GM21515 (cell line): Measurements from ENCODE around the gene SMIM41.
A peak's percentile ranks its signal among the peaks of the same experiment; 100 is the strongest.

Source experiments
- ATAC-seq: cut with Tn5 transposase; IDR thresholded peaks from one replicate; pipeline ENCODE4 v1.9.1; 2021; ENCODE audit not compliant: unreplicated experiment

The SMIM41 gene

DNA sequence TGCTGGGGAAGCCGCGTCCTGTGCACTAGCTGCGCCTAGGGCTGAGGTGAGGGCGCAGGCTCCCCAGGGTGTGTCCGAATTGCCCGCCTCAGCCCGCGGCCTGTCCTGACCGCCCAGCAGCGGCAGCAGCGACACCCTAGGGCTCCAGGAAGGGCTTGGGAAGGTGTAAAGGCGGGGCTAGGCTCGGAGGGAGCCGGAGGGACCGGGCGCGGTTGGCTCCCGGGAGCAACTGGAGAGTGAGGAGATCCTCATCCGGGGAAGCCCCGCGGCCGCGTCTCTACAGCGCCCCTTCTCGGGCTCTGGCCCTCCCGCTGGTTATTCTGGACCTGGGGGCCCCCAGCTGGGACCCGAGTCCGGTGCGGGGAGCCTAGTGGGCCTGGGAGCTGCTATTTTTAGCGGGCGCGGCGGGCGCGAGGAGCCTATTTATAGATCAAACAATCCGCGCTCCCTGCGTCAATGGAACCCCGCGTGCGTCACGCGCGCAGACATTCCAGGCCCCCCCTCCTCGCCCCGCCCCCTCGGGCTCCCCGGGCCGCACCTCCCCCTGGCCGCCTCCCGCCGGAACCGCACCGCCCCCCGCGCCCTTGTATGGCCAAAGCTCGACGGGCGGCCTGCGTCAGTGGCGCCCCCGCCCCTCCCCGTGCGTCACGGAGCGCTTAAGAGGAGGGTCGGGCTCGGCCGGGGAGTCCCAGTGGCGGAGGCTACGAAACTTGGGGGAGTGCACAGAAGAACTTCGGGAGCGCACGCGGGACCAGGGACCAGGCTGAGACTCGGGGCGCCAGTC is 28.6 kb upstream of the SMIM41 start, which contains the start of gene NR4A1:
Gene NR4A1, plus strand, starts transcription at position 685 of the 784 bp plus-strand sequence. CDS start 2,887 bp downstream, outside the sequence.
- ATAC-seq, result peak; percentile 83

DNA sequence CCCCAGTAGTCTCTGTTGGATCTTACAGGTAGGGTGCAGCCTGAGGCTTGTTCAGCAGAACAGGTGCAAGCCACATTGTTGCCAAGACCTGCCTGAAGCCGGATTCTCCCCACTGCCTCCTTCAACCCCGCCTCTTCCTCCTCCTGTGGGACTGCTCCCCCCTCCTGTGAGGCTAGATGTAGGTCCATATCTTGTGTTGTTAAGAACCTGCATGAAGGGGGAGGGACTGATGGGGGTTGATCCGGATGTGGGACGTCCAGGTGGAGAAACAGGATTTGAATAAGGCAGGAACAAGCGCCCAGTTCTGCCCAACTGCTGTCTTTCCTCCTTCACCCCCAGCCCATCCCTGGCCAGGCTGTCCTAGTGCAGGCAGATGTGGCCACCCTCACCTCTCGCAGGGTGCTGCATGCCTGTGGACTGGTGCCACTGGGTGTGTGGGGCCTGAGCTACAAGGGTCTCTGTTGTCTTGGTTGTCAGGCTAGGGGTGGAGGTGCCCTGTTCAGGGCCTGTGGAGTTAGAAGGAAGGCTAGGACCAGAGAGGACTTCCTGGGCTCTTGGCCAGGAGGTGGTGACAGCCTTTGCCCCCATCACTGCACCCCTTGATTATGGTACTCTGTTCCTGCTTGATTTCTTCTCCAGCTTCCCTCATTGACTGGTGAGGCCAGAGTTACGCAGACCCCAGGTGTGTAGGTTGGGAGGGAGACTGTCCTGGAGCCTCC is 26.9 kb upstream of the SMIM41 start:
- no peak for ATAC-seq

DNA sequence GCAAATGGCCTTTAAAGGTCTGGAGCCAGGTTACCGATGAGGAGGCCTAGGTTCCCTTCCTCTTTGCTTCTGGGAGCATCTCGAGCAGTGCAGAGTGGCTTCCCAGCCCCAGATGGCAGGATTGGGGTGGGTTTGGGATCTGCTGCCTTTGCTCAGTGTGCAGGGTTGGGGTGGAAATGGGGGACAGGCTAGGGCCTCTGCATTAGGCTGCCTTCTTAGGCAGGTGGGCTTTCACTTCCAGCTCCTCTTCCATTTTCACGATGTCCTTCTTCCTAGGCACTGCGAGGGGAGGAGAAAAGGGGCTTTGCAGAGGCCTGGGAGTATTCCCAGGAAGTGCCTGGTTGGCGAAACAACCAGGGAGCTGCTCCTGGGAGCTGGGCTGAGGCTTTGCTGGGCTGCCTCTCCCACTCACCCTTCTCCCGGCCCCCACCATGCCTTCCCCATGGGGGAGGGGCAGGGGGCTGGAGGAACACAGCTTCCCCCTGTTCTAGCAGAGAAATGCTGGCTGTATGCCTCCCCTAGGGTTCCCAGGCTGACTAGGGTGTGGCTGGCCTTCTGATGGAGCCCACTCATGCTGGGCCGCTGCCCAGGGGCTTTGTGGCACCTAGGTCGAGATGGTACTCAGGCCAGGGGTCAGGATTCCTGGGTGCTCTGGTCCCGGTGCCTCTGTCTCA is 25.8 kb upstream of the SMIM41 start:
- no peak for ATAC-seq

DNA sequence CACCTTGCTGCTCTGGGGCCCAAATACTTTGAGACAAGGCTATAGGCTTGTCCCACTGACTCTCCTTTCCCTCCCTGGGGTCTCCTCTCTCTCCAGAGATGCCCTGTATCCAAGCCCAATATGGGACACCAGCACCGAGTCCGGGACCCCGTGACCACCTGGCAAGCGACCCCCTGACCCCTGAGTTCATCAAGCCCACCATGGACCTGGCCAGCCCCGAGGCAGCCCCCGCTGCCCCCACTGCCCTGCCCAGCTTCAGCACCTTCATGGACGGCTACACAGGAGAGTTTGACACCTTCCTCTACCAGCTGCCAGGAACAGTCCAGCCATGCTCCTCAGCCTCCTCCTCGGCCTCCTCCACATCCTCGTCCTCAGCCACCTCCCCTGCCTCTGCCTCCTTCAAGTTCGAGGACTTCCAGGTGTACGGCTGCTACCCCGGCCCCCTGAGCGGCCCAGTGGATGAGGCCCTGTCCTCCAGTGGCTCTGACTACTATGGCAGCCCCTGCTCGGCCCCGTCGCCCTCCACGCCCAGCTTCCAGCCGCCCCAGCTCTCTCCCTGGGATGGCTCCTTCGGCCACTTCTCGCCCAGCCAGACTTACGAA is 25.2 kb upstream of the SMIM41 start:
- no peak for ATAC-seq

DNA sequence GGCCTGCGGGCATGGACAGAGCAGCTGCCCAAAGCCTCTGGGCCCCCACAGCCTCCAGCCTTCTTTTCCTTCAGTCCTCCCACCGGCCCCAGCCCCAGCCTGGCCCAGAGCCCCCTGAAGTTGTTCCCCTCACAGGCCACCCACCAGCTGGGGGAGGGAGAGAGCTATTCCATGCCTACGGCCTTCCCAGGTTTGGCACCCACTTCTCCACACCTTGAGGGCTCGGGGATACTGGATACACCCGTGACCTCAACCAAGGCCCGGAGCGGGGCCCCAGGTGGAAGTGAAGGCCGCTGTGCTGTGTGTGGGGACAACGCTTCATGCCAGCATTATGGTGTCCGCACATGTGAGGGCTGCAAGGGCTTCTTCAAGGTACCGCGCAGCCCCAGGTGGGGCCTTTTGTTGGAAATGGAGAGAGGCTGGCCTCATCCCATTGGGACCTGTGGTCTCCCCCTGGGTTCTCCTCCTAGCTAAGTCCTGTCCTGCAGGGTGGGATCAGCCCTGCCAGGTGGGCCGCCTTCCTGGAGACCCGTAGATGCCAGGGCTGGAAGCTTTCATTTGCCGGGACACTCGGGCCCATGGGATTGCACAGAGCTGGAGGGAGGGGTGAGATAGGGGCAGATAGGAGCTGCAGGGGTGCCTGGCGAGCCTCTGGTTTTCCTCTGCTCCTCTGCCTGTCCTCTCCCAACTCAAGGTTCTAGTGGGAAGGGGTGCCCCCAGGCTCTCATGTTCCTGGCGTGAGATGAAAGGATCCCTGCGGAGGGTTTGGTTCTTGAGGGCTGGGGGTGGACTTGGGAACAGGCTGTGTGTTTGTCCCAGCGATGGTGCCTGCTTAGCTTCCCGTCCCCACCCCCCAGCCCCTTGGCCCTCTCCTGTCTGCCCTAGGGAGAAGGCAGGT is 24.4 kb upstream of the SMIM41 start:
- ATAC-seq, result no peak

DNA sequence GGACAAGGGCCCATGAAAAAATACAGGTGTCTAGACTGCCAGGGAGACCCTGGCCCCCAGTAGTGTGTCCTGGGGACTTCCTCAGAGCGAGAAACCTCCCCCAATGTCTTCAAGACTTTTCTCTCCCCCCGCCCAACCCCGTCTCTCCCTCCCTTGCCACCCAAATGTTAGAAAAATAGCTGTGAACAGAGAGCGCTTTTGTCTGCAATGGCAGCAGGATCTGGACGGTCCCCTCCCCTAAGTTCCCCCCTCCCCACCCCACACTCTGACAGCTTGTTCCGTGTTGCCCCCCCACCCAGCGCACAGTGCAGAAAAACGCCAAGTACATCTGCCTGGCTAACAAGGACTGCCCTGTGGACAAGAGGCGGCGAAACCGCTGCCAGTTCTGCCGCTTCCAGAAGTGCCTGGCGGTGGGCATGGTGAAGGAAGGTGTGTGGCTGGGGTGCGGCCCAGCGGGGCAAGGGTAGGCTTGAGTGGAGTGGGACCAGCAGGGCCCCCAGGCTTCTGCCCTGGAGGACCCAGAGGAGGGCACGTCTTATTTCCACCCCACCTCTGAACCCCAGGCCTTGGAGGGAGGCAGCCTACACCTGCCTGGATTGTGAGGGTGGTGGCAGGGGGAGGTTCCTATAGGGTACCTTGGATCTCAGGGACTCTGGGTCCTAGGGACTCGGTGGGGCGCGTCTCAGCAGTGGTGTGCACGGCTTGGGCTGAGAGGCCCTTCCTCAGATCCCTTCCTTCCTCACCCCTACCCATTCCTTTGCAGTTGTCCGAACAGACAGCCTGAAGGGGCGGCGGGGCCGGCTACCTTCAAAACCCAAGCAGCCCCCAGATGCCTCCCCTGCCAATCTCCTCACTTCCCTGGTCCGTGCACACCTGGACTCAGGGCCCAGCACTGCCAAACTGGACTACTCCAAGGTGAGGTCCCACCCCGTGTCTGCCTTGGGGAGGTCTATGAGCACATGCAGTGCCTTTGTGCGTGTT is 23.5 kb upstream of the SMIM41 start:
- ATAC-seq, result no peak

DNA sequence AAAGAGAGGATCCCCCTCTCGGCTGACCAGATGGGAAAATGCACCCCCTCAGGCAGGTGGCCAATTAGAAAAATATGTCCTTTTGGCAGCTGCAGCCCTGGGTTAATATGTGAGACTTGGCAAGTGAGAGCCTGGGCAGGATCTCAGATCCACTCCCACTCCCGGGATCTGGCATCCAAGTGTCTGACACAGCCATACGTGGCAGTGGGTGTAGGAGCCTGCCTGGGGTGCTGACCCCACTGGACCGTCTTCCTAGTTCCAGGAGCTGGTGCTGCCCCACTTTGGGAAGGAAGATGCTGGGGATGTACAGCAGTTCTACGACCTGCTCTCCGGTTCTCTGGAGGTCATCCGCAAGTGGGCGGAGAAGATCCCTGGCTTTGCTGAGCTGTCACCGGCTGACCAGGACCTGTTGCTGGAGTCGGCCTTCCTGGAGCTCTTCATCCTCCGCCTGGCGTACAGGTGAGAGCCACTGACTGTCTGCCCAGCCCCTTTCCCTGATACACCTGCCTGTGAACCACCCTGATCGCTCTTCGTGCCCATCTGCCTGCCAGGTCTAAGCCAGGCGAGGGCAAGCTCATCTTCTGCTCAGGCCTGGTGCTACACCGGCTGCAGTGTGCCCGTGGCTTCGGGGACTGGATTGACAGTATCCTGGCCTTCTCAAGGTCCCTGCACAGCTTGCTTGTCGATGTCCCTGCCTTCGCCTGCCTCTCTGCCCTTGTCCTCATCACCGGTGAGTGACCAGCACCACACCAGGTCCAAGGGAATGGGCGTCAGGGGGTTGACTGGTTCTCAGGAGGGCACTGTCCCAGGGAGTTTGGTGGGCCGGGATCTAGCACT is 22.5 kb upstream of the SMIM41 start:
- ATAC-seq, result no peak

DNA sequence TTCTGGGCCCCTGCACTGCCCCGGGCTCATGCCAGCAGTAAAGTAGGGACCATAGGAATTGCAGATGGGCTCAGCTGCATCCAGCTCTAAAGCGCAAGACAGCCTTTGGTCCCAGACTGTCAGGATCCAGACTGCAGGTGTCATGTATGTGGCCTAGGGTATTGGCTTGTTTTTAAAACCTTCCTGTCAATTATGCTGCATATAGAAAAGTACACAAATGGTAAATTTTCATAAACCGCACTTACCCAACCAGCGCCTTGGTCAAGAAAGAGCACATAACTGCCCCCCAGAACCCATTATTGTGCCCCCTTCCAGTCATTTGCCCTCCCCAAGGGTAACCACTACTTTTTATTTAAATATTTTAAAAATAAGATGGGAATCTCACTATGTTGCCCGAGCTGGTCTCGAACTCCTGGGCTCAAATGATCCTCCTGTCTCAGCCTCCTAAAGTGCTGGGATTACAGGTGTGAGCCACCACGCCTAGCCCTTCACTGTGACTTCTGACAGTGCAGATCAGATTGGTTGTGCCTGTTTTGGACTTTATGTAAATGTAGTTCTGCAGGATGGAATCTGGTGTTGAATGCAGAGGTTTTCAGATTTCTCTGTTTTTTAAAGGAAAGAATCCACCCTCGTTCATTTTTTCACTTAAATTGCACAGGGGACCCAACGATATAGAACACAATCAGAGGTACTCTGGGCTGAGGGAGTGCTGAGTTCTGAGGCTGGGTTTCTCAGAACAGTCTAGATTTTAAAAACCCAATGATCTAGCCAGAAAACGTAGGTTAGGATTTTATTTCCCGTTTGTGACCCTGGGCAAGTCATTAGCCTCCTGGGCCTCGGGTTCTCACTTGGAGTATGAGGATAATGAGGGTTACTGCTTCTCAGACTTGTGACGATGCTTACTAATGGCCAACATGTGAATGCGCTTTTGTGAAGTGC is 21.6 kb upstream of the SMIM41 start:
- ATAC-seq, result no peak

DNA sequence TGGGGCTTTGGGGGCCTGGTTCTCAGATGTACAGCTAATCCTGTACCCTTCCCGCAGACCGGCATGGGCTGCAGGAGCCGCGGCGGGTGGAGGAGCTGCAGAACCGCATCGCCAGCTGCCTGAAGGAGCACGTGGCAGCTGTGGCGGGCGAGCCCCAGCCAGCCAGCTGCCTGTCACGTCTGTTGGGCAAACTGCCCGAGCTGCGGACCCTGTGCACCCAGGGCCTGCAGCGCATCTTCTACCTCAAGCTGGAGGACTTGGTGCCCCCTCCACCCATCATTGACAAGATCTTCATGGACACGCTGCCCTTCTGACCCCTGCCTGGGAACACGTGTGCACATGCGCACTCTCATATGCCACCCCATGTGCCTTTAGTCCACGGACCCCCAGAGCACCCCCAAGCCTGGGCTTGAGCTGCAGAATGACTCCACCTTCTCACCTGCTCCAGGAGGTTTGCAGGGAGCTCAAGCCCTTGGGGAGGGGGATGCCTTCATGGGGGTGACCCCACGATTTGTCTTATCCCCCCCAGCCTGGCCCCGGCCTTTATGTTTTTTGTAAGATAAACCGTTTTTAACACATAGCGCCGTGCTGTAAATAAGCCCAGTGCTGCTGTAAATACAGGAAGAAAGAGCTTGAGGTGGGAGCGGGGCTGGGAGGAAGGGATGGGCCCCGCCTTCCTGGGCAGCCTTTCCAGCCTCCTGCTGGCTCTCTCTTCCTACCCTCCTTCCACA is 20.7 kb upstream of the SMIM41 start:
- ATAC-seq, result no peak

DNA sequence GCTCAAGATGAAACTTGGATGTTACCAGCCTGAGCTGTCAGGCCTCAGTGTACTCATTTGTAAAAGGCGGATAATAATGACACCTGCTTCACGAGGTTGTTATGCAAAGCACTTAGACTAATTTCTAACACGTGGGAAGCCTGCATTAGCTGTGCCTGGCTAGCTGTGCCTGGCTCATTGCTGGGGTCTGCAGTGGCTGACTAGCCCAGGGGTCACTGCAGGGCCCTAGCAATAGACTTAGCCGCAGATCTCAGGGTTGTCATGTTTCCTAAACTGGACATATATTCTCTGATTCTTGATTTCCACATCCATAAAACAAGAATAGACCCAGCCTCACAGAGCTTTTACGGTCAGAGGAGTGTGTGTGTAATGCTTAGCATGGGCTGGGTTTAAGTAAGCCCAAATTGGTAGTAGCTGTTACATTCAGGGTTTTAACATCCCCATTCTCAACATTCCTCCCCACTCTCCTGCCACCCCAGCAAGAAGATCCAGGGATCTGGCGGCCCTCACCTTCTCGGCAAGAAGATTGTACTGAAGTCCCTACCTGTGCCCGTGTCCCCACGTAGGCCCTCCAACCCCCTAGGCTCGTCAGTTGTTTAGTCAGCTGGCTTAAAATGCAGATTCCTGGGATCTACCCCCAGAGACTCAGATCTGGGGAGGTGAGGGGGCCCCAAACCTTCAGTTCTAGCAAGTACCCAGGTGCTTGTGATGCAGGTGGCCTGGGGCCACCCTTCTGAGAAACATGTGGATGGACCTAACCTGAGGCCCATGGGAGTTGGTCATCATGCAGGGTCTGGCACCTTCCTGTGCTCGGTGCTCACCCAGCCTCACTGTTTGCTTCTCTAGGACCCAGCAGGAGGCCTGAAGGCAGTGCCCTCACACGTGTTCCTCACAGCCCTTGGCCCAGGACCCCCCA is 19.7 kb upstream of the SMIM41 start:
- ATAC-seq, result no peak

DNA sequence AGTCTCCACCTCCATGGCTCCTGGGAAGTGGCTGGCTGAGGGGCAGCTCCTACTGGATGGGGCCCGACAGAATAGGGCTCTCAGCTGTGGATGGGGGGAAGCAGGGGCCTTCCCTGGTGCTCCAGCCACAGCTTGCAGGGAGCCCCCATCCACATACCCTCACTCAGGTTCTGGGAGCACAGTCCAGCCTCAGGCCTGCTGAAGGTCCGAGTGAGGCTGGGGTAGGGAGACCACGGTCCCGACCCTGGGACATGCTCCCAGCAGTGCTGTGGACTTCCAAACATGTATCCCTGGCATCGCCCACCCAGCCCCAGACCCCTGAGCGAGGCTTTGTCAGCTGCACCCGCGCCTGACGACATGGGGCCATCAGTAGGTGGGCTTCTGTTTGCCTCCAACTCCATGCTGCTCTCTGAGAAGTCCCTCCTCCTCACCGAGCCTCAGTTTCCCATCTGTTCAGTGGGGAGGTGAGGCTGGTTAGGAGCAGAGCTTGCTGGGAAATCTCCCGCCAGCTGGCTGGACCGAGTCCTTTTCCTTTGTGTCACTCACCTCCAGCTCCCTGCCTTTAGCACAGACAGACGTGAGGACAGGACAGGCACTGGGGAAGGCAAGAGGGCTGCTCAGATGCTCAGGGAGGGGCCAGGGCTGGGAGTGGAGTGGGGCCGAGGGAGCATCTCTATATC is 18.9 kb upstream of the SMIM41 start:
- no peak for ATAC-seq

DNA sequence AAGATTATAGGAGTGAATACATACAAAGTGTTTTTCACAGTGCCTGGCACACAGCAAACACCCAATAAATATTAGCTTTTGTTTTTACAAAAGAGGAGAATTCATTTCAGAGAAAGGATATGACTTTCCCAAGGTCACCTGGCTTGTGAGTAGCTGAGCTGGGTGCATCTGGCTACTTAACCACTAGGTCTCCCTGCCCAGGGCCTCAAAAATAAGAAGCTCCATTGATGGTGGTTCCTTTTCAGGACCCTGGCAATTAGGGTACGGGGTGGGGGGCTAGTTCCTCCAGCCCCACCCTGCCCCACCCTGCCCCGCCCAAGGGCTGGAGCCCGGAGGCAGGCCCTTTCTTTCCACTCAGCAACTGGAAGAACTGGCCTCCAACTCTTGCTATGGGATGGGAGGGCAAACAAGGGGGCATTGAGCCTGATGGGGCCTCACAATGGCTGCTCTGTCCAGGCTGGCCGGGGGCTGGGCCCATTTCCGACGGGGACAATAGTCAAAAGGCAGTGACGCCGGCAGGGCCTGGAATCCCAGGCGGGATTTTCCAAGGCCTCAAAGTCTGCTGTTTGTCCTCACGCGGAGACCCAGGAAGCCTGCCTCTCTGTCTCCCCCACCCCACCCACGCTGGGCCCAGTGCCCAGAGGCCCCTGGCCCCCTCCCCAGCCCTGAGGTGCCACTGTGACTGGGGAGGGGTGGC is 17.9 kb upstream of the SMIM41 start:
- ATAC-seq, result no peak

DNA sequence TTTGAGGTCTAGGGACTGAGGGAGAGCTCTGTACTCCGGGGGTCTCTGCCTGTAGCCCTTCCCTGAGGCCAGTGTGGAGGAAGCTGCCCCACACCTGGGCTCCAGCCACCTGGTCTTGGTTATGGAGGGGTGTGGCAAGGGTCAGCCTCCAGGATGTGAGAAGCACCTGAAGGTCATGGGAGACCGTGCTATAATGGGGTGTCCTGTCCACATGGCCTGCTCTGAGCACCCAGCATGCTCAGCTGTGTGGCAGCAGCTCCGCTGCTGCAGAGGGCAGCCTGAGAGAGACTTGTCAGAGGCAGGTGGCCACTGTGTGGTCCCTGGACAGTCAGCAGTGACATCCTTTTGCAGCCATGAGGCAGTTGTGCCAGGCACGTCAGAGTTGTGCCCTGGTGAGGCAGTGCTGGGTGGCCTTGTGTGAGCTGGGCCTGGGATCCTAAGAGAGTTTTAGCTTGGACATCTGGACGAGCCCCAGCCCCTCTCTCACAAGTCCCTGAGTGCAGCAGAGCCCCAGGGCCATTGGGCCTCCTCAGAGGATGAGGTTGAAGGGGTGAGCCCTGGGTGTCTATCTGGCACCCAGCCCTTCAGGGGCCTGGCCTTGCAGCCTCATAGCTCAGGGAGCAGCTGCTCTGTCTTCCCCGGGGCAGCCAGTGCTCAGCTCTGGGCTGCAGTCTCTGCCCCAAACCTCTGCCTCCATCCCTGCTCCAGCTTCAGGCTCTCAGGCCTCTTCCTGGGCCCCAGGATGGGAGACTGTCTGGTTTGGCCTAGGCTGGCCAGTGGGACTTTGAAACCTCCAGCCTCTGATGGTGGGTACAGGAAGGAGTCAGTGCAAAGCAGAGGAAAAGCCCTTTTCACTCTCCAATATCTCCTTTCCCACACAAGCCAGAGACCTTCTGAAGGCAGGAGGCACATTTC is 17.1 kb upstream of the SMIM41 start:
- ATAC-seq, result no peak
